Endothelial cell of umbilical vein (primary cell): ENCODE data around the gene BST2. TPM values are rescaled to one million over a fixed set of nuclear protein-coding genes. Genes with fewer than 3 reads are reported as not detected.
A peak's percentile ranks its signal among the peaks of the same experiment; 100 is the strongest.

ENCODE experiments used
- BruUV-seq: library from RNA; stranded (reverse); fragments of 400-500 nt; replicated peaks from 2 replicates; lab custom pipeline; 2021; lab: Mats Ljungman, UMichigan
- CTCF ChIA-PET: fragments of 300-600, 350-600 bp; sonication (Branson Sonifier 250); formaldehyde crosslinking; loops from one replicate; lab custom pipeline; 2021; ENCODE audit warnings: antibody characterized with exemption, inconsistent platforms; lab: Charles Lee
- POLR2A ChIA-PET: fragments of 300-600, 350-600 bp; sonication (Branson Sonifier 250); formaldehyde crosslinking; loops from one replicate; lab custom pipeline; 2021; ENCODE audit warnings: antibody characterized with exemption, inconsistent platforms; lab: Charles Lee
- DNase-seq: peaks from one replicate; pipeline ENCODE4 v3.0.0-alpha.2; 2011; ENCODE audit warnings: low read depth, low spot score
- FAIRE-seq: peaks from 2 replicates; lab custom pipeline; 2011; peaks lifted over from hg19 to GRCh38; lab: Jason Lieb, UNC
- H2AFZ ChIP-seq: 2 replicates; pipeline ENCODE4 v1.6.0; 2012; ENCODE audit warnings: low read depth, low read length, control low read depth, inconsistent platforms
- H3K27ac ChIP-seq: 2 replicates; pipeline ENCODE4 v1.5.1; 2011; ENCODE audit warnings: low read depth, mild to moderate bottlenecking, control low read depth, low read length, moderate library complexity; ENCODE audit not compliant: insufficient read depth
- H3K27me3 ChIP-seq, 2 experiments: 2 replicates each; pipeline versions ENCODE4 v1.6.0 to v1.6.1; 2011; ENCODE audit warnings: low read length in 2 of 2, mixed read lengths in 1 of 2; ENCODE audit not compliant: control insufficient read depth in 2 of 2, insufficient read depth in 2 of 2
- H3K36me3 ChIP-seq, 2 experiments: 2 replicates in 1 of 2; 3 replicates in 1 of 2; pipeline ENCODE4 v1.5.1; 2011; ENCODE audit warnings: low read length in 2 of 2, mild to moderate bottlenecking in 1 of 2, moderate library complexity in 1 of 2; ENCODE audit not compliant: control insufficient read depth in 2 of 2, insufficient read depth in 2 of 2; ENCODE audit errors: extremely low read depth in 1 of 2
- H3K4me1 ChIP-seq: 3 replicates; pipeline ENCODE4 v1.5.1; 2011; ENCODE audit warnings: mild to moderate bottlenecking, low read length; ENCODE audit not compliant: control insufficient read depth, insufficient read depth; ENCODE audit errors: extremely low read depth
- H3K4me2 ChIP-seq: 2 replicates; pipeline ENCODE4 v1.6.1; 2011; ENCODE audit warnings: low read length, control low read depth, mixed read lengths; ENCODE audit not compliant: insufficient read depth
- H3K4me3 ChIP-seq, 3 experiments: fragments of 200-600 bp in 1 of 3; sonication (generic), shearing (Covaris generic) in 1 of 3; replicated peaks in 1 of 3; 2 replicates each; pipeline ENCODE4 v1.5.1; 2011 to 2016; ENCODE audit warnings: control low read depth in 3 of 3, low read length in 3 of 3, mild to moderate bottlenecking in 2 of 3, inconsistent platforms in 1 of 3, low read depth in 1 of 3, moderate library complexity in 1 of 3; ENCODE audit not compliant: insufficient read depth in 1 of 3
- H3K79me2 ChIP-seq: 2 replicates; pipeline ENCODE4 v1.6.0; 2012; ENCODE audit warnings: low read length, inconsistent platforms; ENCODE audit not compliant: control insufficient read depth, insufficient read depth
- H3K9ac ChIP-seq: replicated peaks from 2 replicates; pipeline ENCODE3; 2011; ENCODE audit warnings: low read length, control low read depth; ENCODE audit not compliant: insufficient read depth; ENCODE audit errors: extremely low read depth
- H3K9me1 ChIP-seq: replicated peaks from 3 replicates; pipeline ENCODE4 v1.6.0; 2011; ENCODE audit warnings: mild to moderate bottlenecking, low read length; ENCODE audit not compliant: control insufficient read depth, insufficient read depth; ENCODE audit errors: extremely low read depth
- H3K9me3 ChIP-seq: replicated peaks from 2 replicates; pipeline ENCODE4 v1.5.1; 2012; ENCODE audit warnings: low read length, inconsistent platforms; ENCODE audit not compliant: control insufficient read depth, insufficient read depth
- H4K20me1 ChIP-seq: replicated peaks from 2 replicates; pipeline ENCODE3; 2011; ENCODE audit warnings: mild to moderate bottlenecking, low read length; ENCODE audit not compliant: control insufficient read depth, insufficient read depth; ENCODE audit errors: extremely low read depth
- CTCF ChIP-seq, 2 donors: IDR thresholded peaks; 1 replicate in 1 of 2; 2 replicates in 1 of 2; pipeline ENCODE4 v1.5.1; 2011; ENCODE audit warnings: low read length in 2 of 2, mild to moderate bottlenecking in 2 of 2, moderate library complexity in 2 of 2, control low read depth in 1 of 2, inconsistent platforms in 1 of 2, low read depth in 1 of 2; ENCODE audit not compliant: insufficient read depth in 1 of 2; ENCODE audit errors: extremely low read depth in 1 of 2
- EZH2 ChIP-seq: IDR thresholded peaks from 2 replicates; pipeline ENCODE4 v1.6.1; 2012; ENCODE audit warnings: borderline replicate concordance, low read depth, mild to moderate bottlenecking, moderate library complexity, low read length, inconsistent platforms; ENCODE audit not compliant: severe bottlenecking
- FOS ChIP-seq: IDR thresholded peaks from 2 replicates; pipeline ENCODE4 v1.6.1; 2011; ENCODE audit warnings: mild to moderate bottlenecking, low read length, moderate library complexity, borderline replicate concordance; ENCODE audit not compliant: insufficient read depth
- GATA2 ChIP-seq: IDR thresholded peaks from 2 replicates; pipeline ENCODE4 v1.7.0; 2011; ENCODE audit warnings: low read depth, mild to moderate bottlenecking, moderate library complexity, mixed read lengths, low read length; ENCODE audit not compliant: insufficient read length, insufficient read depth
- JUN ChIP-seq: IDR thresholded peaks from 2 replicates; pipeline ENCODE4 v1.6.1; 2011; ENCODE audit warnings: borderline replicate concordance, low read depth; ENCODE audit not compliant: insufficient read length, insufficient read depth
- MAX ChIP-seq: IDR thresholded peaks from 2 replicates; pipeline ENCODE4 v1.6.1; 2011; ENCODE audit not compliant: insufficient read depth, insufficient read length
- MYC ChIP-seq: IDR thresholded peaks from one replicate; pipeline ENCODE4 v1.6.1; 2011; ENCODE audit warnings: mild to moderate bottlenecking, low read depth, low read length
- POLR2A ChIP-seq: IDR thresholded peaks from 2 replicates; pipeline ENCODE4 v1.6.1; 2012; ENCODE audit warnings: low read depth, mild to moderate bottlenecking, control low read depth, low read length
- POLR2AphosphoS5 ChIP-seq: IDR thresholded peaks from 2 replicates; pipeline ENCODE4 v1.6.1; 2012; ENCODE audit warnings: low read depth, mild to moderate bottlenecking, control low read depth, low read length, moderate library complexity; ENCODE audit not compliant: insufficient read depth
- dilution Hi-C: fragments of 300-500 bp; cut with MboI; formaldehyde crosslinking; loops from one replicate; pipeline ENCODE4 v1.15.0; 2019; ENCODE audit warnings: low sequenced_read_pairs; ENCODE audit not compliant: extremely low pct_ligation_motif_present
- intact Hi-C: fragments of 100-400 bp; cut with micrococcal nuclease; formaldehyde crosslinking; loops from one replicate; pipeline ENCODE4 v1.10.0; 2022
- polyA plus RNA-seq, 4 experiments: library from polyadenylated mRNA; depleted of rRNA in 3 of 4; stranded (reverse) in 3 of 4; unstranded in 1 of 4; fragments of >200 nt; gene quantifications; 2 replicates each; pipeline versions ENCODE4 v1.2.1 to v1.2.3, GENCODE V29; 2011 to 2012; ENCODE audit warnings: missing spikeins in 1 of 4
- total RNA-seq: library from RNA; stranded (reverse); gene quantifications from 2 replicates; pipeline ENCODE4 v1.2.3, GENCODE V29; 2021

Gene BST2
- total and polyA plus RNA-seq, 2 donors (not counting 3 experiments of a cell fraction or from before 2014, with no cell fraction given): 21.2 to 146 TPM

GRCh38 chr19:17379221-17379631 lies 26.2 kb downstream of the BST2 start:
- FAIRE-seq: peak; percentile 12
- ChIA-PET CTCF (interaction anchor here (1.0 to 1.1 kb wide), 2 partner anchors 12 to 52 kb away, joined by 3 to 4 read pairs; no protein-coding TSS in a partner anchor), POLR2A (no interaction called here)
- Histone ChIP-seq H3K9ac (no peak overlapping the region), H3K9me1 (no peaks in the 10 kb centered on the region), H3K4me1 (peaks cover 39% of the 10 kb centered on the region), H2AFZ (no peak overlapping the region), H3K9me3 (no peaks in the 10 kb centered on the region), H3K36me3 (no peaks in the 10 kb centered on the region), H3K4me2 (no peak overlapping the region), H3K4me3 (no peak overlapping the region), H3K27me3 (no peaks in the 10 kb centered on the region), H4K20me1 (no peaks in the 10 kb centered on the region), H3K27ac (no peak overlapping the region), H3K79me2 (no peaks in the 10 kb centered on the region)
- intact Hi-C loops (no loop called here), dilution Hi-C loops (no loop called here)
- no peak for TF ChIP-seq POLR2A
- no peak for TF ChIP-seq POLR2AphosphoS5
- no peak for TF ChIP-seq MAX
- TF ChIP-seq MYC: no peak
- TF ChIP-seq GATA2: no peak
- TF ChIP-seq EZH2: no peak
- TF ChIP-seq FOS: no peak
- no peak for TF ChIP-seq CTCF (IDR thresholded peaks at IDR 0.05; ENCODE audit: extremely low read depth in 1 of 2, insufficient read depth in 1 of 2, low read depth in 1 of 2, low read length in 2 of 2)
- TF ChIP-seq JUN: no peak
- BruUV-seq: no TSS peak
- peak; percentile 59 for DNase-seq
